NB4 (cell line): ENCODE measurements around the gene TNRC18.
"Not testable (repeated sequence)": the region's sequence is repeated elsewhere in the genome, so short reads cannot be mapped to it uniquely, and the experiment has no call there.

Source experiments
- CTCF ChIP-seq: IDR thresholded peaks from one replicate; pipeline ENCODE4 v1.5.1; 2012; ENCODE audit warnings: low read depth, low read length
- MYC ChIP-seq: IDR thresholded peaks from 2 replicates; pipeline ENCODE4 v1.6.1; 2011; ENCODE audit warnings: low read depth, low read length
- POLR2A ChIP-seq: IDR thresholded peaks from 2 replicates; pipeline ENCODE4 v1.6.1; 2011; ENCODE audit warnings: mild to moderate bottlenecking; ENCODE audit not compliant: insufficient read length; ENCODE audit errors: extremely low read depth

GRCh38 chr7:5323800-5324781, 99.5 kb downstream of the TNRC18 start:
- not testable (repeated sequence) for TF ChIP-seq CTCF, MYC
- TF ChIP-seq POLR2A = peak; percentile 13
